ENCODE results near the gene GFOD2.

Gene GFOD2

GRCh38 chr16:67637625-67638024, 81.5 kb downstream of the GFOD2 start:
- DNase-seq, result no peak

GRCh38 chr16:67636713-67637112, 82.4 kb downstream of the GFOD2 start:
- DNase-seq, result no peak

- DNase-seq, result peak; percentile 26
Measured at GRCh38 chr16:67632415-67633172, 86.5 kb downstream of the GFOD2 start.

- DNase-seq, result no peak
Measured at GRCh38 chr16:67628216-67628615, 90.9 kb downstream of the GFOD2 start.
